HepG2 (cell line): Measurements from ENCODE around the gene GDAP1L1. TPM values are rescaled to one million over a fixed set of nuclear protein-coding genes. Genes with fewer than 3 reads are reported as not detected.
A peak's percentile ranks its signal among the peaks of the same experiment; 100 is the strongest.

Source experiments
- ATF7 ChIP-seq, 2 experiments: fragments of 450-650 bp in 1 of 2; sonication (generic) in 1 of 2; formaldehyde crosslinking in 1 of 2; IDR thresholded peaks; 2 replicates each; pipeline versions ENCODE4 v1.4.0 to v1.6.1; 2016 to 2020; ENCODE audit warnings: antibody characterized with exemption in 1 of 2, mild to moderate bottlenecking in 1 of 2, missing genetic modification reagents in 1 of 2
- CENPX ChIP-seq: sonication (generic); formaldehyde crosslinking; IDR thresholded peaks from 2 replicates; pipeline ENCODE4 v1.9.0; 2021; ENCODE audit warnings: mild to moderate bottlenecking, missing genetic modification reagents, moderate library complexity
- DR1 ChIP-seq: sonication (generic); formaldehyde crosslinking; IDR thresholded peaks from 2 replicates; pipeline ENCODE4 v1.8.0; 2021; ENCODE audit warnings: mild to moderate bottlenecking, missing genetic modification reagents, inconsistent platforms
- KIAA2018 ChIP-seq: sonication (generic); formaldehyde crosslinking; IDR thresholded peaks from 2 replicates; pipeline ENCODE4 v1.5.0; 2020; ENCODE audit warnings: mild to moderate bottlenecking, missing genetic modification reagents, borderline replicate concordance
- MAFG ChIP-seq: sonication (generic); formaldehyde crosslinking; IDR thresholded peaks from 2 replicates; pipeline ENCODE4 v1.5.1; 2020; ENCODE audit warnings: mild to moderate bottlenecking, missing genetic modification reagents
- NCOA5 ChIP-seq: sonication (generic); formaldehyde crosslinking; IDR thresholded peaks from 2 replicates; pipeline ENCODE4 v1.4.0; 2020; ENCODE audit warnings: missing genetic modification reagents
- POGZ ChIP-seq: sonication (generic); formaldehyde crosslinking; IDR thresholded peaks from 2 replicates; pipeline ENCODE4 v1.4.0; 2020; ENCODE audit warnings: mild to moderate bottlenecking, missing genetic modification reagents
- SMC3 ChIP-seq: IDR thresholded peaks from 2 replicates; pipeline ENCODE4 v1.6.1; 2011; ENCODE audit warnings: low read length, improper control_type of control experiment
- ZNF326 ChIP-seq: sonication (generic); formaldehyde crosslinking; IDR thresholded peaks from 2 replicates; pipeline ENCODE4 v1.4.0; 2020; ENCODE audit warnings: missing genetic modification reagents, borderline replicate concordance
- polyA plus RNA-seq, 8 experiments: library from polyadenylated mRNA; depleted of rRNA in 3 of 8; stranded (reverse) in 7 of 8; unstranded in 1 of 8; fragments of >200 nt; fragmentation: Illumina TruSeq in 4 of 8; extraction: Trizol in 4 of 8; gene quantifications; 2 replicates each; pipeline versions ENCODE4 v1.2.1 to v1.2.3, GENCODE V29; 2011 to 2016; ENCODE audit warnings: low read depth in 4 of 8, missing spikeins in 1 of 8, mixed read lengths in 1 of 8; ENCODE audit not compliant: insufficient read depth in 1 of 8
- total RNA-seq, 5 experiments: library from RNA; depleted of rRNA; stranded (reverse); fragments of >200 nt; fragmentation: Illumina TruSeq; extraction: Trizol; gene quantifications; 2 replicates each; pipeline ENCODE4 v1.2.3, GENCODE V29; 2016; ENCODE audit warnings: low read depth in 1 of 5
- TF ChIP-seq, protein P1 (sequence below): sonication (generic); formaldehyde crosslinking; IDR thresholded peaks from 2 replicates; pipeline ENCODE4 v1.4.0; 2020; ENCODE audit warnings: missing genetic modification reagents, borderline replicate concordance
- TF ChIP-seq, protein P2 (sequence below): sonication (generic); formaldehyde crosslinking; IDR thresholded peaks from 2 replicates; pipeline ENCODE4 v1.4.0; 2020; ENCODE audit warnings: missing genetic modification reagents

GDAP1L1 gene
- total and polyA plus RNA-seq, 2 of the 13 experiments (the other 11 are each of a cell fraction or from before 2014, with no cell fraction given) = 0.04 TPM; not detected in 1

GRCh38 chr20:44211177-44212039, 35.7 kb upstream of the GDAP1L1 start (continued):
- TF ChIP-seq KIAA2018 (CRISPR knock-in tag) (no peak), ZNF326 (CRISPR knock-in tag) (no peak), MAFG (CRISPR knock-in tag) (no peak), NCOA5 (CRISPR knock-in tag) (no peak), POGZ (CRISPR knock-in tag) (no peak; the same call in 1 of the 2 replicates), SMC3 (no peak), ATF7 (IDR thresholded peaks at IDR 0.05) (no peak), ATF7 (CRISPR knock-in tag; IDR thresholded peaks at IDR 0.05) (peak; percentile 37; the same call in 1 of the 2 replicates), DR1 (CRISPR knock-in tag) (no peak), CENPX (CRISPR knock-in tag) (no peak)
- TF ChIP-seq, protein P1, sequence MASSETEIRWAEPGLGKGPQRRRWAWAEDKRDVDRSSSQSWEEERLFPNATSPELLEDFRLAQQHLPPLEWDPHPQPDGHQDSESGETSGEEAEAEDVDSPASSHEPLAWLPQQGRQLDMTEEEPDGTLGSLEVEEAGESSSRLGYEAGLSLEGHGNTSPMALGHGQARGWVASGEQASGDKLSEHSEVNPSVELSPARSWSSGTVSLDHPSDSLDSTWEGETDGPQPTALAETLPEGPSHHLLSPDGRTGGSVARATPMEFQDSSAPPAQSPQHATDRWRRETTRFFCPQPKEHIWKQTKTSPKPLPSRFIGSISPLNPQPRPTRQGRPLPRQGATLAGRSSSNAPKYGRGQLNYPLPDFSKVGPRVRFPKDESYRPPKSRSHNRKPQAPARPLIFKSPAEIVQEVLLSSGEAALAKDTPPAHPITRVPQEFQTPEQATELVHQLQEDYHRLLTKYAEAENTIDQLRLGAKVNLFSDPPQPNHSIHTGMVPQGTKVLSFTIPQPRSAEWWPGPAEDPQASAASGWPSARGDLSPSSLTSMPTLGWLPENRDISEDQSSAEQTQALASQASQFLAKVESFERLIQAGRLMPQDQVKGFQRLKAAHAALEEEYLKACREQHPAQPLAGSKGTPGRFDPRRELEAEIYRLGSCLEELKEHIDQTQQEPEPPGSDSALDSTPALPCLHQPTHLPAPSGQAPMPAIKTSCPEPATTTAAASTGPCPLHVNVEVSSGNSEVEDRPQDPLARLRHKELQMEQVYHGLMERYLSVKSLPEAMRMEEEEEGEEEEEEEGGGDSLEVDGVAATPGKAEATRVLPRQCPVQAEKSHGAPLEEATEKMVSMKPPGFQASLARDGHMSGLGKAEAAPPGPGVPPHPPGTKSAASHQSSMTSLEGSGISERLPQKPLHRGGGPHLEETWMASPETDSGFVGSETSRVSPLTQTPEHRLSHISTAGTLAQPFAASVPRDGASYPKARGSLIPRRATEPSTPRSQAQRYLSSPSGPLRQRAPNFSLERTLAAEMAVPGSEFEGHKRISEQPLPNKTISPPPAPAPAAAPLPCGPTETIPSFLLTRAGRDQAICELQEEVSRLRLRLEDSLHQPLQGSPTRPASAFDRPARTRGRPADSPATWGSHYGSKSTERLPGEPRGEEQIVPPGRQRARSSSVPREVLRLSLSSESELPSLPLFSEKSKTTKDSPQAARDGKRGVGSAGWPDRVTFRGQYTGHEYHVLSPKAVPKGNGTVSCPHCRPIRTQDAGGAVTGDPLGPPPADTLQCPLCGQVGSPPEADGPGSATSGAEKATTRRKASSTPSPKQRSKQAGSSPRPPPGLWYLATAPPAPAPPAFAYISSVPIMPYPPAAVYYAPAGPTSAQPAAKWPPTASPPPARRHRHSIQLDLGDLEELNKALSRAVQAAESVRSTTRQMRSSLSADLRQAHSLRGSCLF (CRISPR knock-in tag) = no peak
- TF ChIP-seq, protein P2, sequence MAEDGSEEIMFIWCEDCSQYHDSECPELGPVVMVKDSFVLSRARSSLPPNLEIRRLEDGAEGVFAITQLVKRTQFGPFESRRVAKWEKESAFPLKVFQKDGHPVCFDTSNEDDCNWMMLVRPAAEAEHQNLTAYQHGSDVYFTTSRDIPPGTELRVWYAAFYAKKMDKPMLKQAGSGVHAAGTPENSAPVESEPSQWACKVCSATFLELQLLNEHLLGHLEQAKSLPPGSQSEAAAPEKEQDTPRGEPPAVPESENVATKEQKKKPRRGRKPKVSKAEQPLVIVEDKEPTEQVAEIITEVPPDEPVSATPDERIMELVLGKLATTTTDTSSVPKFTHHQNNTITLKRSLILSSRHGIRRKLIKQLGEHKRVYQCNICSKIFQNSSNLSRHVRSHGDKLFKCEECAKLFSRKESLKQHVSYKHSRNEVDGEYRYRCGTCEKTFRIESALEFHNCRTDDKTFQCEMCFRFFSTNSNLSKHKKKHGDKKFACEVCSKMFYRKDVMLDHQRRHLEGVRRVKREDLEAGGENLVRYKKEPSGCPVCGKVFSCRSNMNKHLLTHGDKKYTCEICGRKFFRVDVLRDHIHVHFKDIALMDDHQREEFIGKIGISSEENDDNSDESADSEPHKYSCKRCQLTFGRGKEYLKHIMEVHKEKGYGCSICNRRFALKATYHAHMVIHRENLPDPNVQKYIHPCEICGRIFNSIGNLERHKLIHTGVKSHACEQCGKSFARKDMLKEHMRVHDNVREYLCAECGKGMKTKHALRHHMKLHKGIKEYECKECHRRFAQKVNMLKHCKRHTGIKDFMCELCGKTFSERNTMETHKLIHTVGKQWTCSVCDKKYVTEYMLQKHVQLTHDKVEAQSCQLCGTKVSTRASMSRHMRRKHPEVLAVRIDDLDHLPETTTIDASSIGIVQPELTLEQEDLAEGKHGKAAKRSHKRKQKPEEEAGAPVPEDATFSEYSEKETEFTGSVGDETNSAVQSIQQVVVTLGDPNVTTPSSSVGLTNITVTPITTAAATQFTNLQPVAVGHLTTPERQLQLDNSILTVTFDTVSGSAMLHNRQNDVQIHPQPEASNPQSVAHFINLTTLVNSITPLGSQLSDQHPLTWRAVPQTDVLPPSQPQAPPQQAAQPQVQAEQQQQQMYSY (CRISPR knock-in tag) = no peak
